NCI-H510A treated with DMSO at 0.1 percent for 48 hours (cell line): Measurements from ENCODE around the gene TENM3.

Experiments
- DNase-seq: peaks from one replicate; lab custom pipeline; 2025; lab: John Stamatoyannopoulos, UW

Gene TENM3

GRCh38 chr4:182624281-182624680 is 381.1 kb downstream of the TENM3 start:
- no peak for DNase-seq

DNA sequence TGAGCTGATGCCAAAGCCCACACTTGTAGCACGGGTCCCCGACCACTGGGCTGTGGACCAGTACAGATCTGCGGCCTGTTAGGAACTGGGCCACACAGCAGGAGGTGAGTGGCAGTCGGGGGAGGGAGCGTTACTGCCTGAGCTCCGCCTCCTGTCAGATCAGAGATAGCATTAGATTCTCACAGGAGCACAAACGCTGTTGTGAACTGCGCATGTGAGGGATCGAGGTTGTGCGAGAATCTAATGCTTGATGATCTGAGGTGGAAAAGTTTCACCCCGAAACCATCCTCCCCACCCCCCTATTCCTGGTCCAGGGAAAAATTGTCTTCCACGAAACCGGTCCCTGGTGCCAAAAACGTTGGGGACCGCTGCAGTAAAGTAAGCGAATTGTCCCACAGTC is 382.0 kb downstream of the TENM3 start:
- no peak for DNase-seq

DNA sequence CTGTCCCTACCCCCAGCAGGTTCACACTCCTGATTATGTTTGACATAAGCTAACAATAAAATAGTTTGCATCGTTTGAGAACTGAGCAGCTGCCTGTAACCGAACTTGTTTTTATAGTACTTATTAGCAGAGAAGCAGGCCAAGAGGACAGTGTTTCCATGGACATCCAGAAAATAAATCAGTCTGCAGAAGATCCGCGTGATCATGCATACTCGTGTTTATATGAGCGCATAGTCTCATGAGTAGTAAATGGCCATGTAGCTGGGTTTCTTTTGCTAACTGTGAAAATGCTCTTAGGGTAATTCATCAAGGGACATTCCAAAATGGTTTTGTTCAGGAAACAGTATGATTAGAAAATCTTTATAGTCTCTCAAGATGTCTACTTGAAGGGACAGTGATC is 384.8 kb downstream of the TENM3 start:
- peak; percentile 10 for DNase-seq

DNA sequence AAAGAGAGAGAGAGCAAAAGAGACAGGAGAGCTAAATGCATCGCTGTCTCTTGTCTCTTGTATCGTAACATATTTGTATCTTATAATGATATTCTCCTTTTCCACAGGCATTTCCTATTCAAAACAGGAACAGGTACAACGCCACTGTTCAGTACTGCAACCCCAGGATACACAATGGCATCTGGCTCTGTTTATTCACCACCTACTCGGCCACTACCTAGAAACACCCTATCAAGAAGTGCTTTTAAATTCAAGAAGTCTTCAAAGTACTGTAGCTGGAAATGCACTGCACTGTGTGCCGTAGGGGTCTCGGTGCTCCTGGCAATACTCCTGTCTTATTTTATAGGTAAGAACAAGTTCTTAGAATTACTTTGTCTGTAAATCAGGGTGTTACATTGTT is 385.3 kb downstream of the TENM3 start:
- no peak for DNase-seq

GRCh38 chr4:182629096-182629495 is 385.9 kb downstream of the TENM3 start:
- no peak for DNase-seq

- no peak for DNase-seq
Measured at GRCh38 chr4:182640491-182640890, 397.3 kb downstream of the TENM3 start.

GRCh38 chr4:182640932-182641331 is 397.7 kb downstream of the TENM3 start:
- peak; percentile 79 for DNase-seq

- DNase-seq: no peak
Measured at GRCh38 chr4:182642831-182643230, 399.6 kb downstream of the TENM3 start.

- no peak for DNase-seq
Measured at GRCh38 chr4:182643801-182644682, 400.8 kb downstream of the TENM3 start.

GRCh38 chr4:182644683-182645050 is 401.5 kb downstream of the TENM3 start:
- DNase-seq: no peak

DNA sequence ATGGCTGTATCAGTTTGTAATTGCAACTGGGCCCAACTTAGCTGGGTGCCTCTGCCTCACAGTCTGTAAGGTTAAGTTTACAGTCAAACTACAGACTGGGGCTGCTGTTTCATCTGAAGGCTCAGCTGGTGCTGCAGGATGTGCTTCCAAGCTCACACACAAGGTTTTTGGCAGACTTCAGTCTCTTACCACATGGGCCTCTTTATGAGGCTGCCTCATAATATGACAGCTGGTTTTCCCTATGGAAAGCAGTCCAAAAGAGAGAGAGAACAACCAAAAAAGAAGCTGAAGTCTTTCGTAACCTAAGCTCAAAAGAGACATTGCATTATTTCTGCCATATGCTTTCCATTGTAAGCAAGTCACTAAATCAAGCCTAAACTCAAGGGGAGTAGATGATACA is 402.3 kb downstream of the TENM3 start:
- DNase-seq: no peak

DNA sequence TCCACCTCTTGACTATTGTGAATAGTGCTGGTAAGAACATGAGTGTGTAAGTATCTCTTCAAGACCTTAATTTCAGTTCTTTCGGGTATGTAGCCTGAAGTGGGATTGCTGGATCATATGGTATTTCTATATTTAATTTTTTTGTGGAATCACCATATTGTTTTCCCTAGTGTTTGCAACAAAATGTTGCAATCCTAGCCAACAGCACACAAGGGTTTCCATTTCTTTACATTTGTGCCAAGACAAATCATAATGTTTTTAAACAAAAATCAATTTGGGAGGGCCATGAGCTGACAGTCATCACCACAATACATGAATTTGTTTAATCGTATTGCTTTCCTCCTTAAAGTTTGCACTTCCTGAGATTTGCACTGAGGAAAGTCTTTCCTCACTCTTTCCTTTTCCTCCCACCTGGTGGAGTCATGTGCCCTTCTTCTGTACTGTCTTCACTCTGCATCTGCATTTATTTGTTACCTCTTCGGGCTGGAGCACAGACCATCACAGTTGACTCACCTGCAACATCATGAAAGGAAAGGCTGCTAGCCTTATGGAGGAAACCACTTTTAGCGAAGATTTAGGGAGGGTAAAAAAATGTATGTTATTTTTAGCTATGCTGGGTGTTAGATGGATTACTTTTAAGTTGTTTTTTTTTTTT is 404.6 kb downstream of the TENM3 start:
- no peak for DNase-seq

DNA sequence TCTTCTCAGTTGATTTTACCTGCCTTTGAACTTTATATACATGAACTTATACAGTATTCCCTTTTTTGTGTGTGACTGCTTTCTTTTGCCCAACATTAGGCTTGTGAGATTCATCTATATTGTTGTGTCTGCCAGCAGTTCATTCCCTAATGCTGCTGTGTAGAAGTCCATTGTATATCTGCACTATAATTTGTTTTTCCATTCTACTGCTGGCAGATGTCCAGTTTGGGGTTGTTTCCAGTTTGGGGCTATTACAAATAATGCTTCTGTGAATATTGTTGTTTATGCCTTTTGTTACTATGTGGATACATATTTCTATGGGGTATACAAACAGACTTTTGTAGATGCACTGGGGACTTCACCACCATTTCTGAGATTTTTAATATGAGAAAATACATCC is 405.6 kb downstream of the TENM3 start:
- no peak for DNase-seq

GRCh38 chr4:182649698-182650477 is 406.7 kb downstream of the TENM3 start:
- no peak for DNase-seq

DNA sequence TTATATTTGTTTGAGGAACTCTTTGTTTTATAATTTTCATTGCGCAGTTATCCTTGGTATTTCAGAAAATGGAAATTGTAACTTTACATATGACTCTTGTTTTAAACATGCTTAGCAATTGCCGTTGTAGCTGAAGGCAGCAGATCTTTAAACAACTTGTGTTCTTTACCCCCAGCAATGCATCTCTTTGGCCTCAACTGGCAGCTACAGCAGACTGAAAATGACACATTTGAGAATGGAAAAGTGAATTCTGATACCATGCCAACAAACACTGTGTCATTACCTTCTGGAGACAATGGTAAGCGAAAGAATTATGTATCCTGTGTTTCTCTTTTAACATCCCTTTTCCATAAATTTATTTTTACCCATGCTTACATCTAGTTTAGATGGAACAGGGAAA is 410.4 kb downstream of the TENM3 start:
- DNase-seq: no peak

GRCh38 chr4:182655340-182655739 is 412.1 kb downstream of the TENM3 start:
- no peak for DNase-seq

- peak; percentile 12 for DNase-seq
Measured at GRCh38 chr4:182662551-182662950, 419.3 kb downstream of the TENM3 start.

- no peak for DNase-seq
Measured at GRCh38 chr4:182671231-182671630, 428.0 kb downstream of the TENM3 start.

GRCh38 chr4:182671749-182672148 is 428.5 kb downstream of the TENM3 start:
- no peak for DNase-seq

GRCh38 chr4:182678590-182678989 is 435.4 kb downstream of the TENM3 start:
- no peak for DNase-seq

DNA sequence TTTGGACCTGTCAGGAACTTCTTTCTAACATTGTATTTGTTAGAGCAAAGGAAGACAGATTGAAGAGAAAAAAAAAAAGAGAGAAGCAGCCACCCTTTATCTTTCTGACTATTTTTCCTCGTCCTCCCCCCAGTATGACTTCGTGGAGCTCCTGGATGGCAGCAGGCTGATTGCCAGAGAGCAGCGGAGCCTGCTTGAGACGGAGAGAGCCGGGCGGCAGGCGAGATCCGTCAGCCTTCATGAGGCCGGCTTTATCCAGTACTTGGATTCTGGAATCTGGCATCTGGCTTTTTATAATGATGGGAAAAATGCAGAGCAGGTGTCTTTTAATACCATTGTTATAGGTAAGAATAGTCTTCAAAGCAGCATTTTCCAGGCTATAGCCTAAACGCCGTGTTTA is 436.3 kb downstream of the TENM3 start:
- no peak for DNase-seq

- no peak for DNase-seq
Measured at GRCh38 chr4:182680234-182680653, 437.0 kb downstream of the TENM3 start.

GRCh38 chr4:182683661-182684060 is 440.5 kb downstream of the TENM3 start:
- no peak for DNase-seq
